Mesothelial cell of epicardium (in vitro differentiated cells): ENCODE measurements around the gene GALP. TPM values are rescaled to one million over a fixed set of nuclear protein-coding genes. Genes with fewer than 3 reads are reported as not detected.

Experiments used
- DNase-seq, 2 experiments: peaks; one replicate each; pipeline ENCODE4 v3.0.0; 2021; ENCODE audit warnings: low spot score in 2 of 2; ENCODE audit not compliant: unreplicated experiment in 2 of 2
- H3K27ac Mint-ChIP-seq: 2 replicates; pipeline ENCODE4 v1.8.0; 2021; ENCODE audit warnings: mixed read lengths
- H3K27me3 Mint-ChIP-seq: 2 replicates; pipeline ENCODE4 v1.8.0; 2021; ENCODE audit warnings: low read depth, mixed read lengths
- H3K36me3 Mint-ChIP-seq: 2 replicates; pipeline ENCODE4 v1.8.0; 2021; ENCODE audit warnings: mixed read lengths
- H3K4me1 Mint-ChIP-seq: 2 replicates; pipeline ENCODE4 v1.8.0; 2021; ENCODE audit warnings: mixed read lengths
- H3K4me3 Mint-ChIP-seq: 2 replicates; pipeline ENCODE4 v1.8.0; 2021; ENCODE audit warnings: mild to moderate bottlenecking, moderate library complexity, mixed read lengths
- H3K9me3 Mint-ChIP-seq: 2 replicates; pipeline ENCODE4 v1.8.0; 2021; ENCODE audit warnings: mixed read lengths
- CTCF ChIP-seq: fragments of 200-600 bp; sonication (generic); IDR thresholded peaks from one replicate; pipeline ENCODE4 v1.5.0; 2021; ENCODE audit warnings: antibody characterized with exemption; ENCODE audit not compliant: unreplicated experiment
- total RNA-seq: library from RNA; stranded (reverse); gene quantifications from 3 replicates; pipeline ENCODE4 v1.2.1, GENCODE V29; 2021

The GALP gene
- total RNA-seq, 1 donor from 2014 or later = not detected

GRCh38 chr19:56149656-56150038 lies 26.2 kb upstream of the GALP start:
- H3K27me3 Mint-ChIP-seq = no peaks in the 10 kb centered on the region
- no peak for TF ChIP-seq CTCF
- H3K9me3 Mint-ChIP-seq = no peaks in the 10 kb centered on the region
- peaks cover 5% of the 10 kb centered on the region for H3K4me1 Mint-ChIP-seq
- no peak for DNase-seq
- H3K36me3 Mint-ChIP-seq = peaks cover 24% of the 10 kb centered on the region
- H3K4me3 Mint-ChIP-seq = no peak overlapping the region
- no peak overlapping the region for H3K27ac Mint-ChIP-seq

DNA sequence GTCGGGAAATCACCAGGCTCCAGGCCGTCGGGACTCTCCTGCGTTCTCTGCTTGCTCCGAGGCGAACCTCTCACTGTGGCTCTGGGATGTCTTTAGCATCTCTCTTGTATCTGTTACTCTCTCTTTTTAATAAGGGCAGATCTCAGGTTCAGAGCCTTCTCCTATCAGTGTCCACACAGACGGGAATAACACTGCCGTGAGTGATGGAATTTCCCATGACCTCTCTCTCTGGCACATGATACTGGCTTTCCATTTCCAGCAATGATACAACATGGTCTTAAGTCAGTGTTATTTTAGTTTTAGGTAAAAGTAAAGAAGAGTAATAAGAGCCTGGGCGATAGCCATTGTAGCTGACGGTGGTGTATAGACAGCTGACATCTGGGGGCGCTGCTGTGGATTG lies 25.4 kb upstream of the GALP start:
- Mint-ChIP-seq H3K4me1 (peaks cover 5% of the 10 kb centered on the region), H3K4me3 (no peak overlapping the region), H3K9me3 (no peaks in the 10 kb centered on the region), H3K27ac (no peak overlapping the region), H3K27me3 (no peaks in the 10 kb centered on the region), H3K36me3 (peaks cover 28% of the 10 kb centered on the region)
- DNase-seq = no peak
- TF ChIP-seq CTCF = no peak

DNA sequence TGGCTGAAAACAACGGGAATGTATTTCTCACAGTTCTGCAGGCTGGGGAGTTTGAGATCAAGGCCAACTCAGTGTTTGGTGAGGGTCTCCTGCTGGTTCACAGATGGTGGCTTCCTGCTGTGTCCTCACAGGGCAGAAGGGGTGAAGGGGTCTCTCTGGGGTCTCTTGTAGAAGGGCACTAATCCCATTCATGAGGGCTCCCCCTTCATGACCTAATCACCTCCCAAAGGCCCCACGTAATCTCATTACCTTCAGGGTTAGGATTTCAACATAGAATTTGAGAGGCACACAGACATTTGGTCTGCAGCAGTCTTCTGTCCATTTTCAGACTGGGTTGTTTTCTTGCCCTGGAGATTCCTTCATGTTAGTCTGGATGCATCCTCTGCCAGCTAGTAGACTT lies 23.2 kb upstream of the GALP start:
- Mint-ChIP-seq H3K27ac (peak overlapping the region; percentile 73), H3K4me1 (peaks cover 5% of the 10 kb centered on the region), H3K27me3 (no peaks in the 10 kb centered on the region), H3K4me3 (no peak overlapping the region), H3K36me3 (peaks cover 39% of the 10 kb centered on the region), H3K9me3 (no peaks in the 10 kb centered on the region)
- TF ChIP-seq CTCF = no peak
- DNase-seq = no peak

DNA sequence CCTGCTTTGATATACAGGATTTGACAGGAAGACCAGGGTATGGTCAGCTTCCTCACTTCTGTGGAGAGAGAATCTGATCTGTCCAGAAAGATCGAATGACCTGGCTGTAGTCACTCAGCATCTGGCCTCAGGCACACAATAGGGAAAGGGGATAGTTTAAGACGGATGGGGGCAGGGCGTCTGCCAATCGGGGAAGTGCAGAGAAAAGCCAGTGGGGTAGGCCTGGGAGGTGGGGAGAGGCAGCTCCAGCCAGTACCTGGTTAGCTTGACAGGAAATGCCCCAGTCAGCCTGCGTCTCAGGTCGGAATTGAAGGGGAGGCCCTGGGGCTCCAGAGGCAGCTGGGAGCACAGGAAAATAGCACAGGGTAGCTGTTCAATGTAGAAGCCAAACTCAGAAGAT lies 22.3 kb upstream of the GALP start:
- H3K27ac Mint-ChIP-seq = peak overlapping the region; percentile 68
- H3K36me3 Mint-ChIP-seq = peaks cover 40% of the 10 kb centered on the region
- no peak overlapping the region for H3K4me3 Mint-ChIP-seq
- no peak for TF ChIP-seq CTCF
- no peaks in the 10 kb centered on the region for H3K27me3 Mint-ChIP-seq
- H3K4me1 Mint-ChIP-seq = peaks cover 5% of the 10 kb centered on the region
- DNase-seq = no peak
- H3K9me3 Mint-ChIP-seq = no peaks in the 10 kb centered on the region

GRCh38 chr19:56155124-56155687 lies 20.6 kb upstream of the GALP start:
- H3K27ac Mint-ChIP-seq = no peak overlapping the region
- peaks cover 5% of the 10 kb centered on the region for H3K4me1 Mint-ChIP-seq
- H3K4me3 Mint-ChIP-seq = no peak overlapping the region
- TF ChIP-seq CTCF = peak; percentile 20
- H3K9me3 Mint-ChIP-seq = peaks cover 7% of the 10 kb centered on the region
- H3K36me3 Mint-ChIP-seq = peaks cover 38% of the 10 kb centered on the region
- no peak for DNase-seq
- H3K27me3 Mint-ChIP-seq = no peaks in the 10 kb centered on the region

DNA sequence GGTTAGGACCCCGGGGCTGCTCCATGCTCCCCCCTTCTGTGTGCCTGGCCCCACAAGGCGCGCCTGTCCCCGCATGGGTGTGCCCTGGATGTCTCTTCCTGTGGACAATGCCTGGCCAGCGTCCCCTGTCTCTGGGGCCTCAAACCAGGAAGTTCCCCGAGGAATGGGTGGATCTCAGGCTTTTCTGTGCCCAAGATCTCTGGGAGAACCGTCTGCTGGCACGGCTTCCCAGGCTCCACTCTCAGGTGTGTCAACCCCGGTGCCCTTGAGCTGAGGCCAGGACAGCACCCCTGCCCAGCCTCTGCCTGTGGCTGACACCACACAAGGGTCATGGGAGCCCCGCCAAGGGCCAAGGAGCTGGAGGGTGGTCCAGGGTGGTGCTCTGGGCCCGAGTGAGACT lies 19.0 kb upstream of the GALP start:
- Mint-ChIP-seq H3K4me1 (peaks cover 5% of the 10 kb centered on the region), H3K36me3 (peaks cover 35% of the 10 kb centered on the region), H3K27ac (no peak overlapping the region), H3K27me3 (no peaks in the 10 kb centered on the region), H3K4me3 (no peak overlapping the region), H3K9me3 (peaks cover 7% of the 10 kb centered on the region)
- DNase-seq = no peak
- TF ChIP-seq CTCF = no peak
